Measurements from ENCODE around the gene CASQ2. TPM values are rescaled to one million over a fixed set of nuclear protein-coding genes. Genes with fewer than 3 reads are reported as not detected.

Gene CASQ2
- total RNA-seq, 4 donors from 2014 or later, result 5.9 to 11.2 (median 9.4) TPM

GRCh38 chr1:115651391-115651790 is 117.1 kb downstream of the CASQ2 start:
- Histone ChIP-seq H3K27ac (peak overlapping the region; percentile 3 to 62 (median 42)), H3K27me3 (no peaks in the 10 kb centered on the region), H3K4me3 (no peak overlapping the region), H3K4me1 (peaks cover 27 to 63% (median 42%) of the 10 kb centered on the region in 4 donors), H3K9me3 (no peaks in the 10 kb centered on the region), H3K36me3 (no peaks in the 10 kb centered on the region)
- in situ Hi-C loops (cut with MboI; ENCODE audit: low pct_ligation_motif_present in 1 of 4, low pct_unique_long_range_greater_than_20kb in 1 of 4, low sequenced_read_pairs in 3 of 4) (no loop called here), intact Hi-C loops (cut with DNase I; ENCODE audit: low total_unique reads) (no loop called here)
- TF ChIP-seq, protein P1, sequence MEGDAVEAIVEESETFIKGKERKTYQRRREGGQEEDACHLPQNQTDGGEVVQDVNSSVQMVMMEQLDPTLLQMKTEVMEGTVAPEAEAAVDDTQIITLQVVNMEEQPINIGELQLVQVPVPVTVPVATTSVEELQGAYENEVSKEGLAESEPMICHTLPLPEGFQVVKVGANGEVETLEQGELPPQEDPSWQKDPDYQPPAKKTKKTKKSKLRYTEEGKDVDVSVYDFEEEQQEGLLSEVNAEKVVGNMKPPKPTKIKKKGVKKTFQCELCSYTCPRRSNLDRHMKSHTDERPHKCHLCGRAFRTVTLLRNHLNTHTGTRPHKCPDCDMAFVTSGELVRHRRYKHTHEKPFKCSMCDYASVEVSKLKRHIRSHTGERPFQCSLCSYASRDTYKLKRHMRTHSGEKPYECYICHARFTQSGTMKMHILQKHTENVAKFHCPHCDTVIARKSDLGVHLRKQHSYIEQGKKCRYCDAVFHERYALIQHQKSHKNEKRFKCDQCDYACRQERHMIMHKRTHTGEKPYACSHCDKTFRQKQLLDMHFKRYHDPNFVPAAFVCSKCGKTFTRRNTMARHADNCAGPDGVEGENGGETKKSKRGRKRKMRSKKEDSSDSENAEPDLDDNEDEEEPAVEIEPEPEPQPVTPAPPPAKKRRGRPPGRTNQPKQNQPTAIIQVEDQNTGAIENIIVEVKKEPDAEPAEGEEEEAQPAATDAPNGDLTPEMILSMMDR (IDR thresholded peaks at IDR 0.05), result peak in 1 of 5 experiments; percentile 23
- TF ChIP-seq POLR2A (IDR thresholded peaks at IDR 0.05) (no peak), EP300 (IDR thresholded peaks at IDR 0.05; ENCODE audit: low read depth) (no peak)
- 63 to 78% methylated on average over 5 to 8 of the region's 8 CpGs for WGBS, 2 donors (ENCODE audit: low coverage in 1 of 2)
- DNase-seq, result peak; percentile 37

DNA sequence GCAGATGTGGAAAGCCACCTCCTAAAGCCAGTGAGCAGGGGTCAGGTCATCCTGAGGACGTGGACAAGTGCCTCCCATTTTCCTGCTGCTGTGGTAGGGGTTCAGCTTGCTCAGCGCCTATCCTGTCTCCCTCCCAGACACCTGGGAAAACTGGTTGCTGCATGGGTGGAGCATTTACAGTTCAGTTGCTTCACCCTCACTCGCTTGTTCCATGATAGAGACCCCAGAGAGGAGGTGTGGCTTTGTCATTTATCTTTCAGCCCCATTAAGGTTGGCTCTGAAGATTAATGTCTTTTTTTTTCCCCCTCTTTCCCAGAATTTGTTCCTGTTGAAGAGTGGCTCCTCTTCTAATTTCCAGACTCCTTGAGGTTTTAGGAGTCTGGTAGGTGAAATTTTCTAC is 117.6 kb downstream of the CASQ2 start:
- H3K36me3 ChIP-seq, result no peaks in the 10 kb centered on the region
- intact Hi-C loops (cut with DNase I; ENCODE audit: low total_unique reads) (no loop called here), in situ Hi-C loops (cut with MboI; ENCODE audit: low pct_ligation_motif_present in 1 of 4, low pct_unique_long_range_greater_than_20kb in 1 of 4, low sequenced_read_pairs in 3 of 4) (no loop called here)
- H3K9me3 ChIP-seq, result no peaks in the 10 kb centered on the region
- H3K4me3 ChIP-seq, result no peak overlapping the region
- WGBS, 2 donors (ENCODE audit: low coverage in 1 of 2), result 73% methylated on average over 3 of the region's 3 CpGs; no CpG with 5 or more reads in 1 of the 2 donors
- no peaks in the 10 kb centered on the region for H3K27me3 ChIP-seq
- TF ChIP-seq POLR2A (IDR thresholded peaks at IDR 0.05), result no peak
- peak overlapping the region in 3 of 4 donors; percentile 26 to 62 (median 57) for H3K27ac ChIP-seq
- peaks cover 27 to 68% (median 42%) of the 10 kb centered on the region in 4 donors for H3K4me1 ChIP-seq
- peak; percentile 58 for DNase-seq

Other genes starting within 250 kb of the CASQ2 start
- 10 to 100 TPM in 3 of 4 donors, 1 to 10 TPM in 1; 5.6 to 26.9 (median 16.9) TPM for gene VANGL1, start 126.7 kb downstream of the CASQ2 start, total RNA-seq
- gene NHLH2, start 72.4 kb upstream of the CASQ2 start, total RNA-seq, result not detected
- gene SLC22A15, start 207.8 kb upstream of the CASQ2 start, total RNA-seq, result 1 to 10 TPM; 1.9 to 5.6 (median 3.4) TPM

Measured in transverse colon (tissue), 4 donors.